Heart left ventricle (tissue), 13 donors: Measurements from ENCODE around the gene EMP1.

Source experiments
- POLR2A ChIP-seq, 2 donors: fragments of 450-650 bp; IDR thresholded peaks; one replicate each; pipeline ENCODE4 v1.6.1; 2017; ENCODE audit warnings: antibody characterized with exemption in 2 of 2, mild to moderate bottlenecking in 2 of 2, moderate library complexity in 2 of 2
- TF ChIP-seq, protein P1 (sequence below), 12 donors: fragments of 200-600 bp; sonication (generic) in 4 of 12; IDR thresholded peaks; one replicate each; pipeline versions ENCODE4 v1.5.0 to v1.8.0; 2018 to 2022; ENCODE audit warnings: antibody characterized with exemption in 12 of 12, mild to moderate bottlenecking in 5 of 12
- donor health status: ischemic (EF 13 %, LVEDD 7.1; RV severe dilation, severe dysfunction).
- donor health status: DM: no; HTN: yes; CAD: no.
- donor health status: DM: no; HTN: no; CAD: no.
- donor health status: ischemic (EF 25% LVEDD 6.9; RV normal size, moderate dysfunction).
- donor health status: ischemic (EF 25% LVEDD 5.7; RV mildly dilated, moderate dysfunction).
- donor health status: ischemic (EF 35%, LVEDD 5.7; RV mildly dilated, moderate dysfunction).
- donor health status: nonischemic (EF 11% LVEDD 7.7; RV severe dilation, severe dysfunction).
- donor health status: DM: yes; HTN: yes; CAD: no.
- donor health status: PGD.
- donor health status: ischemic (EF 29% LVEDD 5.4; RV normal size, mild dysfunction).
- donor health status: nonischemic (EF 23%, LVEDD 6.1; RV moderate dilation, normal function).

DNA sequence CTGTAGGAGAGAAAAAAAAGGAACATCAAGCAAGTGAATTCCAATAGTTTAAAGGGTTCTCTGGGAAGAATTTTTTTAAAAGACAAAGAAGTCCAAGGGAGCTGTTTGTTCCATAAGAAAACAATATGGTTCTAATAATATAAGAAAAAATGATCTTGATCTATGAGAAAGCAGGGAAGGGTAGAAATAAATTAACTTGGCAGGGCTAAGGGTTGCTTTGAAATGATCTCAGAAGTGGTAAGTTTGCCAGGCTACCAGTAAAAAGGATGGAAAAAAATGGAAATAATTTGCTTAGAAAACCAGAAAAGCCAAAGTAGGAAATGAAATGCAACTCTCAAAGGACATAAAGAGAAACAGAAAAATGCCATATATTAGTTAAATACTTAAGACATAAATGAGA, 41.7 kb upstream of the EMP1 start:
- TF ChIP-seq, protein P1, sequence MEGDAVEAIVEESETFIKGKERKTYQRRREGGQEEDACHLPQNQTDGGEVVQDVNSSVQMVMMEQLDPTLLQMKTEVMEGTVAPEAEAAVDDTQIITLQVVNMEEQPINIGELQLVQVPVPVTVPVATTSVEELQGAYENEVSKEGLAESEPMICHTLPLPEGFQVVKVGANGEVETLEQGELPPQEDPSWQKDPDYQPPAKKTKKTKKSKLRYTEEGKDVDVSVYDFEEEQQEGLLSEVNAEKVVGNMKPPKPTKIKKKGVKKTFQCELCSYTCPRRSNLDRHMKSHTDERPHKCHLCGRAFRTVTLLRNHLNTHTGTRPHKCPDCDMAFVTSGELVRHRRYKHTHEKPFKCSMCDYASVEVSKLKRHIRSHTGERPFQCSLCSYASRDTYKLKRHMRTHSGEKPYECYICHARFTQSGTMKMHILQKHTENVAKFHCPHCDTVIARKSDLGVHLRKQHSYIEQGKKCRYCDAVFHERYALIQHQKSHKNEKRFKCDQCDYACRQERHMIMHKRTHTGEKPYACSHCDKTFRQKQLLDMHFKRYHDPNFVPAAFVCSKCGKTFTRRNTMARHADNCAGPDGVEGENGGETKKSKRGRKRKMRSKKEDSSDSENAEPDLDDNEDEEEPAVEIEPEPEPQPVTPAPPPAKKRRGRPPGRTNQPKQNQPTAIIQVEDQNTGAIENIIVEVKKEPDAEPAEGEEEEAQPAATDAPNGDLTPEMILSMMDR (IDR thresholded peaks at IDR 0.05): no peak
- TF ChIP-seq POLR2A (IDR thresholded peaks at IDR 0.05): no peak
